H54 (cell line): ENCODE results near the gene C1QTNF6.

Experiments
- DNase-seq: peaks from one replicate; pipeline ENCODE4 v3.0.0; 2011; ENCODE audit warnings: low spot score, mixed read lengths; ENCODE audit not compliant: insufficient read length
- FAIRE-seq: peaks from 3 replicates; lab custom pipeline; 2011; peaks lifted over from hg19 to GRCh38; lab: Jason Lieb, UNC
- POLR2A ChIP-seq: IDR thresholded peaks from 2 replicates; pipeline ENCODE4 v1.6.1; 2011; ENCODE audit warnings: low read depth, mild to moderate bottlenecking, low read length

Gene C1QTNF6

GRCh38 chr22:37218399-37218770 lies 30.3 kb upstream of the C1QTNF6 start:
- FAIRE-seq (no peak), DNase-seq (no peak)
- no peak for TF ChIP-seq POLR2A

DNA sequence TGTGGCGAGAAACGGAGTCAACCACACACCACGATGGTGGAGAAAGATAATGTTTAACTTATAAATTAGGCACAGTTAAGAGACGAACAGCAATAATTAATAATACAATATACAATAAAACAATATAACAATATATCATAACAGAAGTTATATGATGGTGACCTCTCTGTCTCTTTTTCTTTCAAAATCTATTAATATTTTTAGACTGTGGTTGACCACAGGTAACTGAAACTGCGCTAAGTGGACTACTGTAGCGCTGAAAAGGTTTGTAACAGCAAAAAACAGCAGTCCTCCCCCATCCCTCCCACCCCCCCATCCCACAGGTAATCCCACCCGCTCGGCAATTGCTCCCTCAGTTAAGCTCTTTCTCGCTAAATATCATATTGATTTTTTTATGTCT lies 27.8 kb upstream of the C1QTNF6 start:
- DNase-seq: no peak
- no peak for FAIRE-seq
- no peak for TF ChIP-seq POLR2A

DNA sequence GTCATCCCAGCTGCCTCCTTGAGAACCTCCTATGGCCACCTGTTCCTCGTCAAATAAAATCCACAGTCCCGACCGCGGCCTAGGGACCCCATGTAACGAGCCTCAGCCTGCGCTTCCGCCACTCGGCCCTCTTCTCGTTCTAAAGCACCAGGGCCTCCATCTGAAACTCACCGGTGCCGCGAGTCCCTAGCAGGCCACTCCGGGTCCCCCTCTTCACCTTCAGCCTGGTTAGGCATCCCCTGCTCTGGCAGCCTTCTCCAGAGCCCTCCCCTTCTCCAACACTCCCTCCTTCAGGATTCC lies 26.6 kb upstream of the C1QTNF6 start:
- DNase-seq (no peak), FAIRE-seq (no peak)
- TF ChIP-seq POLR2A: no peak

DNA sequence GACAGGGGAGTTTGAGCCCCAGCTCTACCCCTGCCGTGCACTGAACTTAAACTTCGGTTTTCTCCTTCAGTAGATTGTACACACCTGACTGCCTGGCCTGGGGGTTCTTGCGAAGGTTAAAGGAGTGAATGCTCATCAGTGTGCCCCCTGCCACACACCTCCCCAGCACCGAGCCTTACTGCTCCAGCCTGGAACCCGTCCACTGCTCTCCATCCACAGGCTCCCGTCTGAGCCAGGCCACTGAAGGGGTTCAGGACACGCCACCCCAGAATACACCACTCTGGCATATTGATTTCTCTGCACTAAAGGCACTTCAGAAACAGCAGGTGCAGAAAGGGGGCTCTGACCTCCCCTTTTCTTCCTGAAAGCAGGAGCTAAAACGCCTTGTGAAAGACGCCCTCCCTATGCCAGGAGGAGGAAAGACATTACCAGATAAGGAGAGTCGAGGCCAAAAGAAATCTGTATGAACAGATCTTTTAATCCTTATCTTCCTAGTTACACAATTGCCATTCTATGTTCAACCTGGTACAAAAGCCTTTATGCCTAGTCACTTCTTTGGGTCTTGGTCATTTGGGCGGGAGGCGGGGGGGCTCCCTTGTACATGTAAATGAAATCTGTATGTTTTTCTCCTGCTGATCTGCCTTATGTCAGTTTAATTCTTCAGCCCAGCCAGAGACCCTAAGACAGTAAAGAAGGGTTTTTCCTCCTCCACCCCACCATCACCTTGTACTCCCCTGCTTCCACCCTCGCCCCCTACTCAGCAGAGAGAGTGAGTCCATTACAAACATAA lies 26.1 kb upstream of the C1QTNF6 start:
- FAIRE-seq: no peak
- DNase-seq: no peak
- no peak for TF ChIP-seq POLR2A

DNA sequence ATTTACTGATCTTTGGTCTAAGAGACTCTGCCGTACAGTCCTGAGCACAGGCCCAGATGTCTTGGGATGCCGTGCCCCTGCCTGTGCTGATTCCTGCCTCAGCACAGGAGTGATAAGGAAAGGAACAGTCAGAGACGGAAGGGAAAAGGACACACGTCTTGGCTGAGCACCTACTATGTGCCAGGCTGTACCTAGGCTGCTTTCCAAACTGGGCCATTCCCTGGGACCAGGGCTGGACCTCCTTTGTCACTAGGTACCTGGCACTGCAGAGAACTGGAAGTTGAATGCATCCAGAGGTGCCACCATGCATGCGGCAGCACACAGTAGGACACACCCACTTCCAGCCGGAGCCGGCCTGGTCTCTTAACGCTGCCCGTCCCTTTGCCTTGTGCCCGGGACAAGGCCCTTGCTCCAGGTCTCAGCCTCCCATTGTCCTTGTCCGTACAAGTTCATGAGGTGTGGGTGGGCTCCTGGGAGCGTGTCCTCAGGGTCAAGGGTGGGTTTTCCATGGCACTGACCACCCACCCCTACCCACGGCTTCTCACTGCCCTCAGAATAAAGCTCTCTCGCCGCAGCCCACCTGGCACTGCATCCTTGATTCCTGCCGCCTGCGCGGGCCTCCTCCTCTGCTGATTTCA lies 25.3 kb upstream of the C1QTNF6 start:
- FAIRE-seq: no peak
- no peak for TF ChIP-seq POLR2A
- DNase-seq: no peak

GRCh38 chr22:37212174-37212906 lies 24.3 kb upstream of the C1QTNF6 start, which contains the start of gene SSTR3:
TSS of gene SSTR3 (minus strand) at chr22:37212477. CDS start at chr22:37207803, 4,674 bp downstream.
- no peak for FAIRE-seq
- DNase-seq: no peak

DNA sequence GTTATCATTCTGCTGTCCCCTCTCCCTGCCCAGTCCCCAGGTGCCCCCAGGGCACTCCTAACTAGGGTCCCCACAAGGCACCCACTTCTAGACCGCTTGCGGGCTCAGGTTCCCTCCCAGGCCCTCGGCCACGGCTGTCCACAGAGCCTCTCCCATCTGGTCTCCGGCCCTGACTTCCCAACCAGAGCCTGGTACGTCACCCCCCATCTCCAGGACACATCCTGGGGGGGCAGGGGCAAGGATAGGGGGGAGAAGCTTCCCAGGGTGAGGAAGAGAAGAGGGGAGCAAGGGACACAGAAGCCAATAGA lies 23.8 kb upstream of the C1QTNF6 start:
- FAIRE-seq: no peak
- DNase-seq: no peak
- no peak for TF ChIP-seq POLR2A

More at GRCh38 chr22:37212174-37212906, 24.3 kb upstream of the C1QTNF6 start, which contains the start of gene SSTR3:
- no peak for TF ChIP-seq POLR2A

GRCh38 chr22:37211075-37211865 lies 23.2 kb upstream of the C1QTNF6 start:
- no peak for TF ChIP-seq POLR2A
- no peak for DNase-seq
- FAIRE-seq: no peak

GRCh38 chr22:37210041-37210803 lies 22.2 kb upstream of the C1QTNF6 start:
- DNase-seq: no peak

GRCh38 chr22:37209140-37209845 lies 21.2 kb upstream of the C1QTNF6 start:
- no peak for DNase-seq
- no peak for FAIRE-seq
- TF ChIP-seq POLR2A: no peak

More at GRCh38 chr22:37210041-37210803, 22.2 kb upstream of the C1QTNF6 start:
- TF ChIP-seq POLR2A: no peak
- no peak for FAIRE-seq

GRCh38 chr22:37208401-37209139 lies 20.5 kb upstream of the C1QTNF6 start:
- DNase-seq: no peak
- no peak for FAIRE-seq
- TF ChIP-seq POLR2A: no peak

- no peak for TF ChIP-seq POLR2A
- DNase-seq: no peak
- no peak for FAIRE-seq
These were observed 19.9 kb upstream of the C1QTNF6 start for GRCh38 chr22:37207981-37208380.
